ENCODE measurements around the gene QKI. TPM values are rescaled to one million over a fixed set of nuclear protein-coding genes. Genes with fewer than 3 reads are reported as not detected.

The QKI gene
- total RNA-seq, 1 experiment from 2014 or later: 176 TPM

- no peaks in the 10 kb centered on the region for H3K4me1 Mint-ChIP-seq
- H3K18ac ChIP-seq (ENCODE audit: insufficient read length, low read depth, low read length): no peak overlapping the region
- no peak overlapping the region for H3K4ac ChIP-seq (ENCODE audit: low read depth, low read length)
- H3T11ph ChIP-seq (ENCODE audit: low read length): no peak overlapping the region
- H3K4me1 ChIP-seq (ENCODE audit: insufficient read depth, low read length): no peaks in the 10 kb centered on the region
- no peak overlapping the region for H4K5ac ChIP-seq (ENCODE audit: insufficient read length, low read depth, low read length)
- H3K14ac ChIP-seq (ENCODE audit: insufficient read depth, low read length): no peak overlapping the region
- no CpG with 5 or more reads among the region's 7 CpGs for WGBS (ENCODE audit: extremely low coverage, insufficient read length, low lambda C conversion rate)
- peaks cover 0 to 6% (median 0%) of the 10 kb centered on the region in 3 experiments; a peak in 1 of 7 replicates for H3K36me3 Mint-ChIP-seq (ENCODE audit: insufficient read depth in 1 of 3, low read depth in 3 of 3)
- H3K79me1 ChIP-seq (ENCODE audit: insufficient read depth, low read depth, low read length, poor library complexity, severe bottlenecking): no peaks in the 10 kb centered on the region
- TF ChIP-seq, protein P1, sequence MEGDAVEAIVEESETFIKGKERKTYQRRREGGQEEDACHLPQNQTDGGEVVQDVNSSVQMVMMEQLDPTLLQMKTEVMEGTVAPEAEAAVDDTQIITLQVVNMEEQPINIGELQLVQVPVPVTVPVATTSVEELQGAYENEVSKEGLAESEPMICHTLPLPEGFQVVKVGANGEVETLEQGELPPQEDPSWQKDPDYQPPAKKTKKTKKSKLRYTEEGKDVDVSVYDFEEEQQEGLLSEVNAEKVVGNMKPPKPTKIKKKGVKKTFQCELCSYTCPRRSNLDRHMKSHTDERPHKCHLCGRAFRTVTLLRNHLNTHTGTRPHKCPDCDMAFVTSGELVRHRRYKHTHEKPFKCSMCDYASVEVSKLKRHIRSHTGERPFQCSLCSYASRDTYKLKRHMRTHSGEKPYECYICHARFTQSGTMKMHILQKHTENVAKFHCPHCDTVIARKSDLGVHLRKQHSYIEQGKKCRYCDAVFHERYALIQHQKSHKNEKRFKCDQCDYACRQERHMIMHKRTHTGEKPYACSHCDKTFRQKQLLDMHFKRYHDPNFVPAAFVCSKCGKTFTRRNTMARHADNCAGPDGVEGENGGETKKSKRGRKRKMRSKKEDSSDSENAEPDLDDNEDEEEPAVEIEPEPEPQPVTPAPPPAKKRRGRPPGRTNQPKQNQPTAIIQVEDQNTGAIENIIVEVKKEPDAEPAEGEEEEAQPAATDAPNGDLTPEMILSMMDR (conservative IDR thresholded peaks at IDR 0.05): no peak
- H3K9me3 Mint-ChIP-seq: peaks cover 0 to 4% of the 10 kb centered on the region in 2 experiments; a peak in 1 of 5 replicates
- no peaks in the 10 kb centered on the region for H3K79me2 ChIP-seq (ENCODE audit: insufficient read depth, low read length)
- H2BK20ac ChIP-seq (ENCODE audit: low read depth, low read length, poor library complexity, severe bottlenecking): no peak overlapping the region
- no peak overlapping the region for H3K4me3 Mint-ChIP-seq
- H2AK5ac ChIP-seq (ENCODE audit: insufficient read length, low read length): no peak overlapping the region
- no peaks in the 10 kb centered on the region for H3K27me3 ChIP-seq (ENCODE audit: insufficient read depth, low read length)
- H2AFZ ChIP-seq (ENCODE audit: low read length): no peak overlapping the region
- H3K4me2 ChIP-seq (ENCODE audit: insufficient read depth, insufficient read length, low read length): no peak overlapping the region
- H3K9ac ChIP-seq (ENCODE audit: extremely low read depth, insufficient read length, low read length): no peak overlapping the region
- H3K27me3 Mint-ChIP-seq (ENCODE audit: low read depth): no peaks in the 10 kb centered on the region; the same call in 1 of the 2 replicates
- H3K27ac ChIP-seq (ENCODE audit: insufficient read length, low read depth, low read length): no peak overlapping the region
- no peak overlapping the region for H2BK12ac ChIP-seq (ENCODE audit: insufficient read length, low read depth, low read length)
- no peak overlapping the region for H2BK15ac ChIP-seq (ENCODE audit: low read depth, low read length)
- H3K27ac Mint-ChIP-seq: no peak overlapping the region
- H3K9me3 ChIP-seq (ENCODE audit: control insufficient read depth, low read depth, low read length): no peaks in the 10 kb centered on the region
- H2BK120ac ChIP-seq (ENCODE audit: low read depth, low read length, poor library complexity, severe bottlenecking): no peak overlapping the region
- H3K56ac ChIP-seq (ENCODE audit: insufficient read length, low read depth, low read length): no peak overlapping the region
- no peak overlapping the region for H2BK5ac ChIP-seq (ENCODE audit: insufficient read length, low read length)
- H4K20me1 ChIP-seq (ENCODE audit: control insufficient read depth, insufficient read depth, insufficient read length): no peaks in the 10 kb centered on the region
- H4K91ac ChIP-seq (ENCODE audit: insufficient read length, low read depth, low read length): no peak overlapping the region
- no peak for DNase-seq
- no peak overlapping the region for H3K23ac ChIP-seq (ENCODE audit: insufficient read length, low read depth, low read length)
- no peak overlapping the region for H4K8ac ChIP-seq (replicated peaks; ENCODE audit: insufficient read length, low read depth, low read length)
- H3K23me2 ChIP-seq (ENCODE audit: insufficient read length, low read depth, low read length, poor library complexity, severe bottlenecking): no peaks in the 10 kb centered on the region
Observed at GRCh38 chr6:163380216-163380615, 34.3 kb upstream of the QKI start.
